Measurements from ENCODE around the gene SUCLG1.

SUCLG1 gene

GRCh38 chr2:84467389-84467788 lies 8.3 kb upstream of the SUCLG1 start:
- DNase-seq (ENCODE audit: low read depth in 2 of 3, low spot score in 2 of 3) = no peak

- DNase-seq (ENCODE audit: low read depth in 2 of 3, low spot score in 2 of 3) = no peak
These were observed 2.2 kb upstream of the SUCLG1 start for GRCh38 chr2:84461310-84461709.

- DNase-seq (ENCODE audit: low read depth in 2 of 3, low spot score in 2 of 3) = no peak
These were observed 1.6 kb upstream of the SUCLG1 start for GRCh38 chr2:84460670-84461069.

- no peak for DNase-seq (ENCODE audit: low read depth in 2 of 3, low spot score in 2 of 3)
These were observed 907 bp upstream of the SUCLG1 start for GRCh38 chr2:84459944-84460429.

- DNase-seq (ENCODE audit: low read depth in 2 of 3, low spot score in 2 of 3) = peak in 1 of 3 experiments; percentile 13
These were observed 496 bp downstream of the SUCLG1 start for GRCh38 chr2:84458551-84459017.

- no peak for DNase-seq (ENCODE audit: low read depth in 2 of 3, low spot score in 2 of 3)
These were observed 1.4 kb downstream of the SUCLG1 start for GRCh38 chr2:84457686-84458085.

- no peak for DNase-seq (ENCODE audit: low read depth in 2 of 3, low spot score in 2 of 3)
These were observed 2.9 kb downstream of the SUCLG1 start for GRCh38 chr2:84456156-84456555.

- no peak for DNase-seq (ENCODE audit: low read depth in 2 of 3, low spot score in 2 of 3)
These were observed 4.5 kb downstream of the SUCLG1 start for GRCh38 chr2:84454581-84454980.

- no peak for DNase-seq (ENCODE audit: low read depth in 2 of 3, low spot score in 2 of 3)
These were observed 6.5 kb downstream of the SUCLG1 start for GRCh38 chr2:84452624-84453023.

GRCh38 chr2:84451579-84451978 lies 7.5 kb downstream of the SUCLG1 start:
- DNase-seq (ENCODE audit: low read depth in 2 of 3, low spot score in 2 of 3) = no peak

GRCh38 chr2:84450288-84451227 lies 8.5 kb downstream of the SUCLG1 start:
- no peak for DNase-seq (ENCODE audit: low read depth in 2 of 3, low spot score in 2 of 3)

- DNase-seq (ENCODE audit: low read depth in 2 of 3, low spot score in 2 of 3) = no peak
These were observed 9.4 kb downstream of the SUCLG1 start for GRCh38 chr2:84449711-84450110.

GRCh38 chr2:84449055-84449454 lies 10.0 kb downstream of the SUCLG1 start:
- DNase-seq (ENCODE audit: low read depth in 2 of 3, low spot score in 2 of 3) = no peak

- no peak for DNase-seq (ENCODE audit: low read depth in 2 of 3, low spot score in 2 of 3)
These were observed 15.6 kb downstream of the SUCLG1 start for GRCh38 chr2:84443477-84443876.

GRCh38 chr2:84442888-84443287 lies 16.2 kb downstream of the SUCLG1 start:
- DNase-seq (ENCODE audit: low read depth in 2 of 3, low spot score in 2 of 3) = no peak

GRCh38 chr2:84441505-84441904 lies 17.6 kb downstream of the SUCLG1 start:
- DNase-seq (ENCODE audit: low read depth in 2 of 3, low spot score in 2 of 3) = no peak

- DNase-seq (ENCODE audit: low read depth in 2 of 3, low spot score in 2 of 3) = no peak
These were observed 18.0 kb downstream of the SUCLG1 start for GRCh38 chr2:84441036-84441435.

- no peak for DNase-seq (ENCODE audit: low read depth in 2 of 3, low spot score in 2 of 3)
These were observed 23.6 kb downstream of the SUCLG1 start for GRCh38 chr2:84435345-84436025.

GRCh38 chr2:84429328-84429727 lies 29.8 kb downstream of the SUCLG1 start:
- no peak for DNase-seq (ENCODE audit: low read depth in 2 of 3, low spot score in 2 of 3)

GRCh38 chr2:84427235-84428138 lies 31.6 kb downstream of the SUCLG1 start:
- no peak for DNase-seq (ENCODE audit: low read depth in 2 of 3, low spot score in 2 of 3)

GRCh38 chr2:84425310-84425709 lies 33.8 kb downstream of the SUCLG1 start:
- no peak for DNase-seq (ENCODE audit: low read depth in 2 of 3, low spot score in 2 of 3)

Data from activated CD8-positive, alpha-beta memory T cell treated with anti-CD3 and anti-CD28 coated beads for 48 hours (primary cell).